NT2/D1 (cell line): Measurements from ENCODE around the gene SLIT1.

Experiments used
- SUZ12 ChIP-seq: IDR thresholded peaks from 2 replicates; pipeline ENCODE4 v1.6.1; 2011; ENCODE audit not compliant: insufficient read length, insufficient read depth; ENCODE audit errors: extremely low read depth
- YY1 ChIP-seq: IDR thresholded peaks from 2 replicates; pipeline ENCODE4 v1.6.1; 2011; ENCODE audit not compliant: insufficient read length, insufficient read depth

DNA sequence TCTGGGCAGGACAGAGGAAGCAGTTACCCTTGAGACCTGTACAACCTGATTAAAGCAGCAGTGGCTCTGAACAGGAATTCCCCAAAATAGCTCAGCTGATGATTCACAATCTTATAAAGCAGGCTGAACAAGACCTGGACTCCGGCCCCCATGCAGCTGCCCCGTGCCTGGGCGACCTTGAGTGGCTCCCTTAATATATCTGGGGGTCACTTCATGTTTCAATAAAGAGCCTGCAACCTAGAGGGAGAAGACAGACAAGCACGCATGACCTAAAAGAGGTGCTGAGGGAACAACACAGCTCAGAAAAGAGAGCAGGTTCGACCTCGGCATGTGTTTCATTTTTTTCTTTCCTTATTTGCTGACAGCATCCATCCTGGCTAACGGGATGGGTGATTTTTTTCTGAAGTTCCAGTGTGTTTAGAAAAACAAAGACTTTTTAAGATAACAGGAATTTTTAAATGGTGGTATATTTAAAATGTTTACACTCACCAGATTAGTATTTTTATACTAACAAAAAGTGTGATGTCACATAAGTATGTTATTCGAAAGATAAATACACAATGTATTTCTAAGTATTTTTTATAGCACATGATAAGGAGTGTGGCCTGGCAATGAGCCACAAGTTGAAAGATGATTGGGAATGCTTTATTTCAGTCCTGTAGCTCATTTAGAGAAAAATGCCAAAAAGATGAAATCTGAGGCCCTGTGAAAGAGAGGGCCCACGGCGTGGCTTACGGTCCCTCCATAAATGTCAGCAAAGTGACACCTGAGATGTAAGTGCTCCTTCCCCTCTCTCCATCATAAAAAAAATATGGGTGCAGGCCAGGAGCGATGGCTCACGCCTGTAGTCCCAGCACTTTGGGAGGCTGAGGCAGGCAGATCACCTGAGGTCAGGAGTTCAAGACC is 161.3 kb downstream of the SLIT1 start:
- no peak for TF ChIP-seq SUZ12
- no peak for TF ChIP-seq YY1
